ENCODE measurements around the gene PDCL2.

The PDCL2 gene

GRCh38 chr4:55530691-55531090, 61.4 kb downstream of the PDCL2 start:
- Histone ChIP-seq H4K20me1 (ENCODE audit: insufficient read depth, low read length) (no peaks in the 10 kb centered on the region), H3K4me1 (ENCODE audit: low read length) (no peaks in the 10 kb centered on the region), H3K9me3 (ENCODE audit: insufficient read depth, low read length) (0 out of 2 replicates have a peak, but pooled peaks cover 3% of the 10 kb centered on the region), H3K27me3 (ENCODE audit: low read depth, low read length) (no peaks in the 10 kb centered on the region), H3K4me3 (ENCODE audit: low read length) (no peak overlapping the region), H2AFZ (ENCODE audit: low read depth, low read length) (no peak overlapping the region), H3K36me3 (replicated peaks; ENCODE audit: low read depth, low read length) (peaks cover 28% of the 10 kb centered on the region), H3K9ac (ENCODE audit: low read length) (no peak overlapping the region), H3K79me2 (ENCODE audit: low read length) (peaks cover 65% of the 10 kb centered on the region), H3K27ac (ENCODE audit: low read length) (no peak overlapping the region), H3K4me2 (ENCODE audit: low read length) (no peak overlapping the region)
- TF ChIP-seq EZH2phosphoT487 (IDR thresholded peaks at IDR 0.05; ENCODE audit: low read depth), result no peak
- no peak for TF ChIP-seq CTCF (IDR thresholded peaks at IDR 0.05; ENCODE audit: low read depth, low read length)

GRCh38 chr4:55530167-55530566, 61.9 kb downstream of the PDCL2 start:
- Histone ChIP-seq H3K4me2 (ENCODE audit: low read length) (no peak overlapping the region), H2AFZ (ENCODE audit: low read depth, low read length) (no peak overlapping the region), H3K4me3 (ENCODE audit: low read length) (no peak overlapping the region), H3K36me3 (replicated peaks; ENCODE audit: low read depth, low read length) (peaks cover 28% of the 10 kb centered on the region), H3K9me3 (ENCODE audit: insufficient read depth, low read length) (0 out of 2 replicates have a peak, but pooled peaks cover 3% of the 10 kb centered on the region), H3K27ac (ENCODE audit: low read length) (no peak overlapping the region), H4K20me1 (ENCODE audit: insufficient read depth, low read length) (no peaks in the 10 kb centered on the region), H3K9ac (ENCODE audit: low read length) (no peak overlapping the region), H3K27me3 (ENCODE audit: low read depth, low read length) (no peaks in the 10 kb centered on the region), H3K4me1 (ENCODE audit: low read length) (no peaks in the 10 kb centered on the region), H3K79me2 (ENCODE audit: low read length) (peaks cover 65% of the 10 kb centered on the region)
- TF ChIP-seq CTCF (IDR thresholded peaks at IDR 0.05; ENCODE audit: low read depth, low read length) (no peak), EZH2phosphoT487 (IDR thresholded peaks at IDR 0.05; ENCODE audit: low read depth) (no peak)

- peaks cover 63% of the 10 kb centered on the region for H3K79me2 ChIP-seq (ENCODE audit: low read length)
These were observed 63.6 kb downstream of the PDCL2 start for GRCh38 chr4:55528491-55528890.

GRCh38 chr4:55524844-55525571, 67.0 kb downstream of the PDCL2 start:
- no peak overlapping the region for H3K27ac ChIP-seq (ENCODE audit: low read length)
- H2AFZ ChIP-seq (ENCODE audit: low read depth, low read length), result no peak overlapping the region
- H4K20me1 ChIP-seq (ENCODE audit: insufficient read depth, low read length), result no peaks in the 10 kb centered on the region
- 0 out of 2 replicates have a peak, but pooled peaks cover under 1% of the 10 kb centered on the region for H3K9me3 ChIP-seq (ENCODE audit: insufficient read depth, low read length)
- H3K9ac ChIP-seq (ENCODE audit: low read length), result no peak overlapping the region
- H3K27me3 ChIP-seq (ENCODE audit: low read depth, low read length), result no peaks in the 10 kb centered on the region
- H3K79me2 ChIP-seq (ENCODE audit: low read length), result peaks cover 56% of the 10 kb centered on the region
- no peaks in the 10 kb centered on the region for H3K4me1 ChIP-seq (ENCODE audit: low read length)
- no peak overlapping the region for H3K4me3 ChIP-seq (ENCODE audit: low read length)
- no peak overlapping the region for H3K4me2 ChIP-seq (ENCODE audit: low read length)
- H3K36me3 ChIP-seq (replicated peaks; ENCODE audit: low read depth, low read length), result peaks cover 8% of the 10 kb centered on the region
- no peak for TF ChIP-seq EZH2phosphoT487 (IDR thresholded peaks at IDR 0.05; ENCODE audit: low read depth)
- TF ChIP-seq CTCF (IDR thresholded peaks at IDR 0.05; ENCODE audit: low read depth, low read length), result no peak

More at GRCh38 chr4:55528491-55528890, 63.6 kb downstream of the PDCL2 start:
- H2AFZ ChIP-seq (ENCODE audit: low read depth, low read length), result no peak overlapping the region
- no peak overlapping the region for H3K4me2 ChIP-seq (ENCODE audit: low read length)
- no peak overlapping the region for H3K27ac ChIP-seq (ENCODE audit: low read length)
- no peaks in the 10 kb centered on the region for H3K4me1 ChIP-seq (ENCODE audit: low read length)
- H3K27me3 ChIP-seq (ENCODE audit: low read depth, low read length), result no peaks in the 10 kb centered on the region
- no peak overlapping the region for H3K4me3 ChIP-seq (ENCODE audit: low read length)
- H4K20me1 ChIP-seq (ENCODE audit: insufficient read depth, low read length), result no peaks in the 10 kb centered on the region
- H3K9me3 ChIP-seq (ENCODE audit: insufficient read depth, low read length), result 0 out of 2 replicates have a peak, but pooled peaks cover 3% of the 10 kb centered on the region
- TF ChIP-seq EZH2phosphoT487 (IDR thresholded peaks at IDR 0.05; ENCODE audit: low read depth), result no peak
- peaks cover 24% of the 10 kb centered on the region for H3K36me3 ChIP-seq (replicated peaks; ENCODE audit: low read depth, low read length)
- H3K9ac ChIP-seq (ENCODE audit: low read length), result no peak overlapping the region
